Stimulated activated CD4-positive, alpha-beta T cell treated with anti-CD3 and anti-CD28 coated beads, Interleukin-15, amount 100 ng/mL, for 1 hour (primary cell): ENCODE results near the gene EXO1.
"Not testable (repeated sequence)": the region's sequence is repeated elsewhere in the genome, so short reads cannot be mapped to it uniquely, and the experiment has no call there.

Experiments used
- DNase-seq, 2 donors: peaks; one replicate each; pipeline ENCODE4 v3.0.0-alpha.2; 2020; ENCODE audit warnings: low read depth in 1 of 2, low spot score in 1 of 2

The EXO1 gene

DNA sequence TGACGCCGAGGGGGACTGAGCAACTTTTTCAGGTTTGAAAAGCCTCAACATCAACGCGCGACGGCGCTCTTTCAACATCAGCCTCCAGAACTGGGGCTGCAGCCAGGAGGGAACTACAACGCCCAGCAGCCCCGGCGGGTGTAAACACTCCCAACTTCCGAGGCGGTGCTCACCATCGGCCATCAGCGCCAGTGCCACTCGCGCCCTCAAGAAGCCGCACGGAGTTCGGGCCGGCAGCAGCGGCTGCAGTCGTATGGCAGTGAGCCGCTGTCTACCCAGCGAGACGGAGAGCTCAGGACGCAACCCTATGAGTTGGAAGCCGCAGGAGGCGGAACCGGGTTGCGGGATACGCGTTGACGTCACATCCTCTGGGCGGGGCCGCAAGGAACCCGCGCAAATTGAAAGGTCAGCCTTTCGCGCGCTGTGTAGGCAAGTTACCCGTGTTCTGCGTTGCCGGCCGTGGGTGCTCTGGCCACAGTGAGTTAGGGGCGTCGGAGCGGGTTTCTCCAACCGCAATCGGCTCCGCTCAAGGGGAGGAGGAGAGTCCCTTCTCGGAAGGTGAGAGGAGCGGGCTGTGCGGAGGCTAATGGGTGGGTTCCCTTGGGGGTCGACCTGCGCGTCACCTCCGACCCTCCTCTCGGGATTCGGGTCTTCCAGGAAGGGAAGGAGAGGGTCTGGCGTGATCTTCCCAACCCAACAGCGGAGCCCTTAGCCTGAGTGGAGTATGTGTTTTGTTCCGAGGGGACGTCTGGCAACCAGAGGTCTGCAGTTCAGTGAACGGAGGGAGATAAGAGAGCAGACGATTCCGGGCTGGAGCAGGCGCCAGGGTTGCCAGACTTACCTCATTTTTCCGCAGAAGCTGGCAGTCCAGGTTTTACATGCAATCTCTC is at the start of gene EXO1:
Gene EXO1, plus strand, starts transcription at position 409 of the 890 bp plus-strand sequence. CDS start 2,222 bp downstream, outside the sequence.
- peak; percentile 69 to 81 for DNase-seq

DNA sequence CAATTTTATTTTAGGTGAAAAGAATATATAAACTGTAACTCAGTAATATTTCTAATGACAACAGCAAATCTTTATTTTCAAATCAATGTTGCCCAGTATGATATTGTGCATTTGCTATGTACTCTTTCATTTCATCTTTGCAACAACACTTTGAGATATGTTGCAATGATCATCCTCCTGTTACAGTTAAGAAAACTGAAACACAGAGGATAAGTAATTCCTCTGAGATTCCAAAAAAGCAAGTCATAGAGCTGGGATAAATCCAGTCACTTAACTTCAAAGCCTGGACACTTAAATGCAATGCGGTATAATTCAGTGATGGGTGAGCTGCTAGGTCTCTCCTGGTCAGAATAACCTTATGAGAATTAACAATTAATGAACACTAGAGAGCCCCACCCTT is 48.6 kb upstream of the EXO1 start:
- no peak for DNase-seq

DNA sequence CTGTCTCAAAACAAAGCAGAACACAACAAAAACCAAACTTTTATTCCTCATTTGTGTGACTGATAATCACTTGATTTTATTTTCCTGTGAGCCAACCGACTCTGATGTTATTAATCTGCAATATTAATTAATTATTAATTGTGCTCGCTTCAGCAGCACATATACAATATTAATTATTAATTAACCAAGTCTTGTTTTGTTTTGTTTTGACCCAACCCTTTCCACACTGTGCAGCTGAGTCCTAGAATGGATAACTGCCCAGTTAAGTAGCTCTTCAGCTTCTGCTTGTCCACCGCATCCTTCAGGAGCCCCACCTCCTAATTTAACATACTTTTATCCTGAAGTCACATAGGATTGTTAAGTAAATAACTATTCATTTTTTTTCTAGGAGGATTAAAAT is 47.4 kb upstream of the EXO1 start:
- no peak for DNase-seq

DNA sequence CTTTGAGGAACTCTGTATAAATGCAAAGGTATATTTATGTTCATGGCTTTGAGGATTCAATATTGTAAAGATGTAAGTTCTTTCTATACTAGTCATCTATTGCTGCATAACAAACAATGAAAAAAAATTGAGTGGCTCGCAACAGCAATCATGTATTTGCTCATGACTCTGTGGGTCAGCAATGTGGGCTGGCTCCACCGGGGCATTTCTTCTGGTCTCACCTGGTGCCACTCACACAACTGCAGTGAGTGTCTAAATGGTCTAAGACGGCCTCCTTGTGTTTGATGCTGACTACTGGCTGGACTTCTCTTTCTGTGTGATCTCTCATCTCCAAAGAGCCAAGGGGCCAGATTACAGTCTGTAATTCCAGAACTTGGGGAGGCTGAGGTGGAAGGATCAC is 45.1 kb upstream of the EXO1 start:
- DNase-seq = no peak

DNA sequence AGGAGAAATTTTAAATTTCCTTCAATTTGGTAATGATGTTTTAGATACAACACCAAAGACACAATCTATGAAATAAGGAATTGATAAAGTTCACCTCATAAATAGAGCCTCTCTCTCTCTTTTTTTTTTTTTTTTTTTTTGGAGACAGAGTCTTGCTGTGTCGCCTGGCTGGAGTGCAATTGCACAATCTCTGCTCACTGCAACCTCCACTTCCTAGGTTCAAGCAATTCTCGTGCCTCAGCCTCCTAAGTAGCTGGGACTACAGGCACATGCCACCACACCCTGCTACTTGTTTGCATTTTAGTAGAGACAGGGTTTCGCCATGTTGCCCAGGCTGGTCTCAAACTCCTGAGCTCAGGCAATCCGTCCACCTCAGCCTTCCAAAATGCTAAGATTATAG is 43.3 kb upstream of the EXO1 start:
- not testable (repeated sequence) for DNase-seq

DNA sequence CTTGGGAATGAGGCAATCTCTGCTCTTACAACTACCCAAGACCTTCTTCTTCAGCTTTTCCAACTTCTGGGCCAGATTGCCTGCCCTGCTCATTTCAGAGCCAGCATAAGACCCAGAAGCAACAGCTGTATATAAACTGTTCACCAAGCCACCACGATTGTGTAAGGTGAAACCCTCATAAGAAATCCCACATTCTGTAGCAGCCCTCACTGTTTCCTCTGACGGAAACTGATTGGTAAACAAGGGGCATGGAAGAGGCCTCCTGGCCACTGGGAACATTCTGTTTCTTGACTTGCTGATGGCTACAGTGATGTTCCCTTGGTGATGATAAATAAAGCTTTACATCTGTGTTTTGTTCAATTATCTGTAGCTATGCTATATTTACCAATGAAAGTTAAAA is 39.7 kb upstream of the EXO1 start:
- DNase-seq = no peak

DNA sequence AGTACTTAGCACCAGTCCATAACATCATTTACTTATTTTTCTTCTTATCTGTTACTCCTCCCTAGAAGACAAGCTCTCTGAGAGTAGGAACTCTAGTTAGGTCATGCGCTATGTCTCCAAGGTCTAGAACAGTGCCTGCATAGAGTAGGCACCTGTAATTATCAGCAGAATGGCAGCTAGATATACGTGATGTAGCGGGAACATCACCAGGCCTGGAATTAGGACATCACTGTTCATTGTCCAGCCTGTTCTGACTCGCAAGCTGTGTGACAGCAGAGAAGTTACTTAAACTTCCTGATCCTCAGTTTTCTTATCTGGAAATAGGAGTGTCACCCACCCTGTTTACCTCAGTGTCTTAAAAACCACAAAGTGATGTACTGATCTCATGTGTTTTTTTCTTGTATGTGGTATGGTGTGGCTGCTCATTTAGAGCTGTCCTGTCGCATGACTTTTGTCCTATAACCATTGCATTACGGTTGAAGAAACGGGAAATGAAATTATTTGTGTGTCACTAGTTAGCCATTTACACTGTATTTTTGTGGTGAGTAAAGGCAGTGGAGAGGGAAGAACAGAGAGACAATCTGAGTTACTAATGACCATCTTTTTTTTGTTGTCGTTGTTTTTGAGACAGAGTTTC is 37.1 kb upstream of the EXO1 start:
- DNase-seq = no peak

DNA sequence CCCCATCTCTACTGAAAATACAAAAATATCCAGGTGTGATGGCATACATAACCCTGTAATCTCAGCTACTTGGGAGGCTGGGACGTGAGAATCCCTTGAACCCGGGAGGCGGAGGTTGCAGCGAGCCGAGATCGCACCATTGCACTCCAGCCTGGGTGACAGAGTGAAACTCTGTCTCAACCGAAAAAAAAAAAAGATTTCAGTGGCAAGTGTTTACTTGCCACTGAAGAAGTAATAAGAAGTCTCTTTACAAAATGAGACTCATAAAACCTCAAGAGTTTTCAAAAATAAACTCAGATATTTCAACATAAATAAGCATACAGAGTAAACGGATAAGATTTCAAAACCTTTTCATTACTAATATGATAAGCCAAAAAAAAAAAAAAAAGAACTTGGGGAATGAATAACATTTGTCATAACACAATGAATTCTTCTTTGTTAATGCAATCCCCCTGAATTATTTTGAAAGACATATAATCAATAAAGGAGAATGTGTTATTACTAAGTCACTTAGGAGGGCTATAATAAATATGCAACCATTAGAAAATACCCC is 34.2 kb upstream of the EXO1 start:
- DNase-seq = no peak

DNA sequence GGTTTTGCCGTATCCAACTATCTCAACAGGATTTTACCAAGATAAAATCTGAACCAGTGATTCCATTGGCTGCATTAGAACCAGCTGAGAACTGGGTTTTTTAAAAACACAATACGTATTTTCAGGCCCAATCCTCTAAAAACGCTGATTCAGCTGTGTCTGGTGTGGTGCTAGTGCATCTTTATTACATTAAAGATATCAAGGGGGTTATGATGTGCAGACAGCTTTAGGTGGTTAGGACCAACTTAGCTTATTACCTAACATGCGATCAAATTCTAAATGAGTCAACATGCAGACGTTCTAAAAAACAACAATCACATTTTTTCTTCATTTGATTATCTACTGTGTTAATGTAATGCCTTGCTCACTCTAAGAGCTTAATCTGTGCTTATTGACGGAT is 32.0 kb upstream of the EXO1 start:
- no peak for DNase-seq

DNA sequence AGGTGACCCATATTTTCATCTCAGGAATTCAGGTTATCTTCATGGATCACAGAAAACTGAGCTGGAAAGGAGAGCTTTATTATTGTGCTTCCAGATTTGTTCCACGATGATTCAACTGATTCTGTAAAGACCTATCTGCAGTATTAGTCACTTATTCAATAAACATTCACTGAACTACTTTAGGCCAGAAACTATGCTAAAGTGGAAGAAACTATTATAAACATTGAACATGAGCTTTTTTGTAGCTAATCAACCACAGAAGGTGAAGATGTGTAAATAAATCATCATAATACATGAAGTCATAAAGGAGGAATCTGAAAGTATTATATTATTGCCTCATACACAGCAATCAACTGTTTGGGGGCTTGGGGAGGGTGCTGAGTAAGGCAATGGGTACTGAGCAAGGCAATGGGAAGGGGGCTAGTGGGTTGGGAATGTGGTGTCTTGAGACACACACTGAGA is 30.6 kb upstream of the EXO1 start:
- no peak for DNase-seq

DNA sequence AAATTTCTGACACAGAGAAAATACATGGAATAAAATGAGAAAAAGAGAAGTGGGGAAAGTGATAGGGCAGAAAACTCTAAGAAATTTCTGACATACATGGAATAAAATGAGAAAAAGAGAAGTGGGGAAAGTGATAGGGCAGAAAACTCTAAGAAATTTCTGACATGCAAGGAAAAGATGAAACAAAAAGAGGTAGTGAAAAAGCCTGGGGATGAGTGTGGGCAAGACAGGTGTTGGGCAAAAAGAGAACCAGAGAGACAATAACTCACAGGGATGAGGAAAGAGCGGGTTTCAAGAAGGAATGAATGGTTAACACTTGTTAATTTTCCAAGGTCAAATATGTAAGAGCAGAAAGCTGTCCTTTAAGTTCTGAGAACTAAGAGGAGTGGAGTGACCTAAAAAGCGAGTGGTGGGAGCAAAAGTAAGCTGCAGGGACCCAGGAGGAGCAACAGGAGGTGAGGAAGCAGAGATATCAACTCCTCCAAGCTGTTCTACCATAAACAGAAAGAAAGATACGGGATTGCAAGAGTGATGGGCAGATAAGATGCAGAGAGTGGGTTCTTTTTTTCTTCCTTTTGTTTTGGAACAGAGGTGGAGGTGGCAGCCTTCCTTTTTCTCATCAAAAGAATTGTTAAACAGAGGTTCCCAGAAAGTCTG is 29.9 kb upstream of the EXO1 start:
- no peak for DNase-seq

DNA sequence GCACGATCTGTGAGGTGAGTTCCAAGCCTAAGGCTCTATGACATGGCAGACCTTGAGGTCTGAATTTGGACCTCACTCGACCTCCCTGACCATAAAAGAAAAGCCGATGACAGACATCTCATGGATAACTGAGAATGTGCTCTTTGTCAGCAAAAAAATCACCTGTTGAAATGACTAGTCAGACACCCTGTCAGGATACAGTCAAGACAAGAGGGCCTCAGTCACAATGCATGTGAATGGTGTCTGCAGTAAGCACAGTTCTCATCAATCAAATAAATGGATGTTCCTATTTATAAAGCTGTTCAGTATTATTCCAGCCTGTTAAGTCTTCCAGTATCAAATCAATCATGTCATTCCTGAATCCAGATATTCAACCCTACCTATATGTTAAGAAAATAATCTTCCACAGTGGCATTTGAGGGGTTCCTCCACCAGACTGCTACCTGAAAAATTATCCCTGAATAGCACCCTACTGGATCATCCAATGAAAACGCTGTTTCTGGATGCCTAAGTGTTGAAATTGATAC is 28.6 kb upstream of the EXO1 start:
- no peak for DNase-seq

DNA sequence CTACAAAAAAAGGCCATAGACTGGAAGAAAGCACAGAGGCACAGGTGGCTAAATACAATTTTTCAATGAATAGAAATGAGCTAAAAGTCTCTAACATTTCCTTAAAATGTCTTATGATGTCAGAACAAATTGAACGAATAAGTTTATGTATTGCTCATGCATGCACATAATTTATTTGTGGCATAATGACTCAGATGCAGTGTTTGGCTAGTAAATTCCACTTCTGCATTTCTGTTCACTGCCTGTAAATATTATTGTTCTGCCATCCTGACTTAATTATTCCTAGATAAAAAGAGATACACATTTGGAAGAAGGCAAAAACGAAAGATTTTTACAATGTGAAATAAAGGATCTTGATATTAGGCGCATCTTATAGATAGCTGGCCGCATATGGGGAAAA is 26.6 kb upstream of the EXO1 start:
- DNase-seq = no peak

DNA sequence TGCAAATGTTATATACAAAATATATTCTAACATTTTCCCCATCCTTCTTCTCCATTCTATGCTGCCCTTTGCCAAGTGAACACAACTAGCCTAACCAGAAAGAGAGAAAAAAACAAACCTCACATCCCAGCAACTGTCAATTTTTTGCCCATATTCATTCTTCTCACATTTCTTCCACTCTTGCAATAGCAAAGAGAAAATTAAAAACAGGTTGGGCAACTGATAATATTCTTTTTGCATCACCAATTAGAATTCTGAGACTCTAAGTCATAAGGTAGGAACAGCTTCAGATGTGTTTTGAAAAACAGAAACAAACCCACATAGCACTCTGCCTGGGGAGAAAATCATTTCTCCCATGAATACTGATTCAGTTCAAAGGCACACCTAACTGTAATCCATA is 25.2 kb upstream of the EXO1 start:
- no peak for DNase-seq

DNA sequence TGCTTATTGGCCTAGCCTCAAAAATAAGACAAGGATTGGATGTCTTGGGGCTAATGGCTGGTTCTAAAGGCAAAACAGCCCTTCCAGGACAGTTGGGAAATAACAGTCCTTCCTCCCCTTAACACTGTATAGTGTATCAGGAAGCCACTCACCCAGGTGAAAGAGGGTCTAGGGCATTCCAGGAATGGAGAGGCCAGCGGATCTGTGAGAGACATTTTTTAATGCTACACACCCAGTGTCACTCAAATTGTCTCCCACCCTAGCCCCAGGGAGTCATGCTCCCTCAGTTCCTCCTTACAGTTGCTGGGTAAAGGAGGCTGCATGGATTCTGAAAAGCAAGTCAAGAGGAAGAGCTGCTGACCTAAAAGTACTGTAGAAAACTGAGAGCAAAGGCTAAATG is 24.1 kb upstream of the EXO1 start:
- no peak for DNase-seq

DNA sequence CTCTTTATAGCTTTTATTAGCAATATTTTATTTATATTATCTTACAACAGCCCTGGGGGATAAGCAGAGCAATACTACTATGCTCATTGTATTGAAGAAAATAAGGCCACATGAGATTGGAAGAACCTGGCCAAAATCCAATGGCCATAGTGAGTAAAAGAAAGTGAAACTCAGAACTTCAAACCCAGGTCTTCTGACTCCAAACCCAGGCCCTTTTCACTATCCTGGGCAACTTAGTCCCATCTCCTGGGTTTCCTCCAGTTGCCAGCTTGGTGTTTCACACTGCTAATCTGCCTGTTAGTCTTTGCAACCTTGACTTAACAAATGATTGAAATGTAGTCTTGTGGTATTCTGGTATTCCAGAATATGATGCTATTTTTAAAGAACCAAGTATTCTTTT is 22.4 kb upstream of the EXO1 start:
- DNase-seq = no peak

DNA sequence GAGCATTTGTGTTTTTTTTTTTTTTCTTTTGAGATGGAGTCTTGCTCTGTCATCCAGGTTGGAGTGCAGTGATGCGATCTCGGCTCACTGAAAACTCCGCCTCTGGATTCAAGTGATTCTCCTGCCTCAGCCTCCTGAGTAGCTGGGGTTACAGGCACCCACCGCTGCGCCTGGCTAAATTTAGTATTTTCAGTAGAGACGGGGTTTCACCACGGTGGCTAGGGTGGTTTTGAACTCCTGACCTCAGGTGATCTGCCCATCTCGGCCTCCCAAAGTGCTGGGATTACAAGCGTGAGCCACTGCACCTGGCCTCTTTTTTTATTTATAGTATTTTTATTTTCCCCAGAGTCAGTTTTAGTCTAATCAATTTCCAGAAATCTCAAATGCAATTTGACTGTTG is 21.4 kb upstream of the EXO1 start:
- not testable (repeated sequence) for DNase-seq

DNA sequence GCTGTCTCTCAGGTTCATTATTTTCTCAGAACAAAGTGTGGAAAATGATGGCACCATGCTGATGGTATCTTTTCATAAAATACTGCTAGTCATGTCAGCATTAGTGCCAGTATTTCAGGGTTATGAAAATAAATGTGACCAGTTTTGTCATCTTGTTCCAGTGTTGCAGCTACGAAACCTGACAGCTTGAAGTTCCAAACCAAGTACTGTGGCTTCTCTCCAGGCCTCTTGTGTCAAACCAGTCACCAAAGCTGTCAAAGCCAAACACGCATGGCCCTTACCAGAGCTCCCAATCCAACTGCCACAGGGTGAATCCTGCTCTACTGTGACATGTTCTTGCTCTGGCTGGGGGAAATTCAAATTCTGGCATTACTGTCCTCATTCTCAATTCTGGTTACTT is 20.7 kb upstream of the EXO1 start:
- DNase-seq = no peak

DNA sequence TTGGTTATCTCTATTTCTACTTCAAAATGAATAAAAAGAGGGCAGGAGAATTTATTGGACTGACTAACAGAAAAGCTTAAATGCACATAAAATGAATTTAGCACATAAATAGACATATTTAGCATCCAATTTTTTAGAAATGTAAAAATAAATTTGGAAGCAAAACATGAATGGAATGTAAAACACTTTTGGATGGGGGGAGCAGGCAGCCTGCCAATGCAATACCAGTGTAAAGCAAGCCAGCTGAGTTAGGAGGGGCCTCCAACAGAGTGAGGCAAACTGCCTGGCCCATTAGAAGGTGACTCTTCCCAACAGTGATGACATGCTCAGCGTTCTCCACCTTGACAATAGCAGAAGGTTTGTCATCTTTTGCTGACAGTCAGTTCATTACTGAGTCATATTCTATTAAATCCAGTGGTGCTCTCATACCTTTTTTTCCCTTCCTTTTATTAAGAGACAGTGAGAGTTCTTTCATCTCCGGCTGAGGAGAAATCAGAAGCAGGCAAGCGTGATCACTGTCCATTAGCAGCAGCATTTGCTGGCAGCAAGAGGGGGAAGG is 19.5 kb upstream of the EXO1 start:
- no peak for DNase-seq

DNA sequence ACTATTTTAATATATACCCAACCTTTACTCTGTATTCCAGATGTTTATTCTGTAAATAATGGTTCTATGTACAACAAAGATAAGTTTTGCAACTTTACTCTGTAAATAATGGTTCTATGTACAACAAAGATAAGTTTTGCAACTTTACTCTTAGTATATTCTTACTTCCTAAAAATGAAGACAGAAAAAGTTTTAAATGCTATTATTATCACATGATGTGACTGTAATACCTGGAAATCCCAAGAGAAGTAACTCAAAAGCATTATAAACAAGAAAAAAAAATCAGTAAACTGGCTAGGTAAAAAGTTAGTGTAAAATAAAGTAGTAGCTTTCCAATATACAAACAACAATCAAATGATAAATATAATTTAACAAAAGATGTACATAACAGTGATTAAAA is 18.5 kb upstream of the EXO1 start:
- no peak for DNase-seq

DNA sequence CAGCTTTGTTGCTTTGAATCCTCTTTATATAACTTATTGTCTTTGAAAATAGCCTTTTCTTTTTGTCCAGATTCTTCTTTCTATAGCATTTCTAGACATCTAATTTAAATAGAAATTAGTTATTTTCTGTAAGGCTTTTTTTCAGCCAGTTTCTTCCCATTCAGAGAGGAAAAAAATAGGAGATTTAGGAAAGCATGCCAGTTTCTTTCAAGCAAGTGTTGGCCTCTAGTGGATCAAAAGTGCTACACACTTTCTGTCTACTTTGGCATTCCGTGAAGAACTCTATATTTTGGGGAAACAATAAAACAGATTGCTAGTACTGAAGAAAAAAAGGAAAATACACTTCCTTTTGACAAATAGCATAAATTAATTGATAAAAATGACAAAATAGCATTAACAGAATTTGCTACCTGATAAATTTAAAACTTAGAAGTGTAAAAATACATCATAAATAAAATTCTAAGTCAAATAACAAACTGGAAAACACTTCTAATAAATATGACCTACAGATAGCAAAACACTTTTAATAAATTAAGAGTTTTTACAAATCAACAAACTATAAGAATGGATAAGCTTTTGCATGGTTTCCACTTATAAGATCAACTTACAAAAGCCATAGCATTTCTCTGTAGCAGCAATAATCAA is 13.1 kb upstream of the EXO1 start:
- DNase-seq = no peak
